HAP-1 (cell line): ENCODE results near the gene SLC4A2.
"Not testable (repeated sequence)": the region's sequence is repeated elsewhere in the genome, so short reads cannot be mapped to it uniquely, and the experiment has no call there.

Source experiments
- DNase-seq, 2 experiments: peaks; one replicate each; pipeline ENCODE4 v3.0.0-alpha.2; 2016 to 2020; ENCODE audit warnings: low spot score in 2 of 2
- H3K27me3 ChIP-seq: fragments of 250-450 bp; sonication (Bioruptor Pico); 2 replicates; pipeline ENCODE4 v1.5.1; 2020; ENCODE audit warnings: low read depth, mild to moderate bottlenecking, moderate library complexity
- H3K36me3 ChIP-seq: fragments of 250-450 bp; sonication (Bioruptor Pico); replicated peaks from 2 replicates; pipeline ENCODE4 v1.5.1; 2020; ENCODE audit warnings: mild to moderate bottlenecking
- H3K4me1 ChIP-seq: fragments of 250-450 bp; sonication (Bioruptor Pico); 2 replicates; pipeline ENCODE4 v1.5.1; 2020; ENCODE audit warnings: mild to moderate bottlenecking
- H3K4me3 ChIP-seq: fragments of 250-450 bp; sonication (Bioruptor Pico); 2 replicates; pipeline ENCODE4 v1.5.1; 2020; ENCODE audit warnings: mild to moderate bottlenecking, moderate library complexity
- H3K9me3 ChIP-seq: fragments of 250-450 bp; sonication (Bioruptor Pico); 2 replicates; pipeline ENCODE4 v1.5.1; 2020; ENCODE audit warnings: mild to moderate bottlenecking, moderate library complexity
- in situ Hi-C: fragments of 300-500 bp; cut with MboI; formaldehyde crosslinking; loops from 3 replicates; pipeline ENCODE4 v1.14.3; 2020; ENCODE audit warnings: low sequenced_read_pairs, inconsistent platforms, mixed read lengths

SLC4A2 gene

GRCh38 chr7:151059367-151060112 is at the start of gene SLC4A2:
TSS of gene SLC4A2 (plus strand) at chr7:151059589. CDS start at chr7:151061988, 2,399 bp downstream.
- in situ Hi-C loops, result no loop called here
- peak; percentile 45 to 86 for DNase-seq
- peak within 1 kb of the TSS; percentile 88 for H3K4me3 ChIP-seq
- peaks cover 19% of the 10 kb centered on the region for H3K36me3 ChIP-seq
- peaks cover 23% of the 10 kb centered on the region for H3K4me1 ChIP-seq
- no peaks in the 10 kb centered on the region for H3K27me3 ChIP-seq
- H3K9me3 ChIP-seq, result no peaks in the 10 kb centered on the region

GRCh38 chr7:151010037-151010306 is 49.4 kb upstream of the SLC4A2 start:
- no peak for DNase-seq
- in situ Hi-C loops, result no loop called here
- Histone ChIP-seq H3K27me3 (no peaks in the 10 kb centered on the region), H3K36me3 (no peaks in the 10 kb centered on the region), H3K9me3 (no peaks in the 10 kb centered on the region), H3K4me1 (no peaks in the 10 kb centered on the region), H3K4me3 (no peak overlapping the region)

GRCh38 chr7:151010307-151011096 is 48.9 kb upstream of the SLC4A2 start:
- H3K36me3 ChIP-seq, result no peaks in the 10 kb centered on the region
- H3K4me1 ChIP-seq, result no peaks in the 10 kb centered on the region
- no peak for DNase-seq
- no peaks in the 10 kb centered on the region for H3K27me3 ChIP-seq
- no peaks in the 10 kb centered on the region for H3K9me3 ChIP-seq
- no peak overlapping the region for H3K4me3 ChIP-seq
- in situ Hi-C loops, result no loop called here

- Histone ChIP-seq H3K4me1 (no peaks in the 10 kb centered on the region), H3K27me3 (no peaks in the 10 kb centered on the region), H3K36me3 (no peaks in the 10 kb centered on the region), H3K9me3 (no peaks in the 10 kb centered on the region), H3K4me3 (no peak overlapping the region)
- in situ Hi-C loops, result no loop called here
- DNase-seq, result no peak
Observed at GRCh38 chr7:151011097-151011409, 48.3 kb upstream of the SLC4A2 start.

GRCh38 chr7:151011616-151012015 is 47.8 kb upstream of the SLC4A2 start:
- H3K4me1 ChIP-seq, in situ Hi-C loops, H3K27me3 ChIP-seq: not testable (repeated sequence)

GRCh38 chr7:151012031-151012692 is 47.2 kb upstream of the SLC4A2 start:
- in situ Hi-C loops, result no loop called here

More at GRCh38 chr7:151011616-151012015, 47.8 kb upstream of the SLC4A2 start:
- not testable (repeated sequence) for H3K36me3 ChIP-seq, H3K9me3 ChIP-seq, DNase-seq, H3K4me3 ChIP-seq

GRCh38 chr7:151012911-151013347 is 46.5 kb upstream of the SLC4A2 start:
- no peaks in the 10 kb centered on the region for H3K27me3 ChIP-seq
- no peak overlapping the region for H3K4me3 ChIP-seq
- peak; percentile 40 to 70 for DNase-seq
- H3K9me3 ChIP-seq, result no peaks in the 10 kb centered on the region
- in situ Hi-C loops, result no loop called here
- H3K4me1 ChIP-seq, result peaks cover 2% of the 10 kb centered on the region
- no peaks in the 10 kb centered on the region for H3K36me3 ChIP-seq

More at GRCh38 chr7:151012031-151012692, 47.2 kb upstream of the SLC4A2 start:
- Histone ChIP-seq H3K4me1 (no peaks in the 10 kb centered on the region), H3K4me3 (no peak overlapping the region), H3K9me3 (no peaks in the 10 kb centered on the region), H3K27me3 (no peaks in the 10 kb centered on the region), H3K36me3 (no peaks in the 10 kb centered on the region)
- DNase-seq, result no peak

- in situ Hi-C loops, result no loop called here
Observed at GRCh38 chr7:151013356-151013732, 46.0 kb upstream of the SLC4A2 start.

GRCh38 chr7:151013733-151014497 is 45.5 kb upstream of the SLC4A2 start:
- Histone ChIP-seq H3K9me3 (no peaks in the 10 kb centered on the region), H3K4me3 (no peak overlapping the region), H3K36me3 (no peaks in the 10 kb centered on the region), H3K27me3 (no peaks in the 10 kb centered on the region), H3K4me1 (peaks cover 8% of the 10 kb centered on the region)
- in situ Hi-C loops, result no loop called here
- DNase-seq, result no peak

More at GRCh38 chr7:151013356-151013732, 46.0 kb upstream of the SLC4A2 start:
- no peaks in the 10 kb centered on the region for H3K27me3 ChIP-seq
- no peaks in the 10 kb centered on the region for H3K36me3 ChIP-seq
- peaks cover 6% of the 10 kb centered on the region for H3K4me1 ChIP-seq
- no peak overlapping the region for H3K4me3 ChIP-seq
- H3K9me3 ChIP-seq, result no peaks in the 10 kb centered on the region
- no peak for DNase-seq

- no peaks in the 10 kb centered on the region for H3K36me3 ChIP-seq
- no peak for DNase-seq
- peaks cover 8% of the 10 kb centered on the region for H3K4me1 ChIP-seq
- in situ Hi-C loops, result no loop called here
- H3K4me3 ChIP-seq, result no peak overlapping the region
- no peaks in the 10 kb centered on the region for H3K27me3 ChIP-seq
- H3K9me3 ChIP-seq, result no peaks in the 10 kb centered on the region
Observed at GRCh38 chr7:151014950-151015349, 44.4 kb upstream of the SLC4A2 start.

GRCh38 chr7:151015967-151016366 is 43.4 kb upstream of the SLC4A2 start:
- in situ Hi-C loops, result no loop called here
- no peak overlapping the region for H3K4me3 ChIP-seq
- no peak for DNase-seq
- peaks cover 13% of the 10 kb centered on the region for H3K4me1 ChIP-seq
- H3K27me3 ChIP-seq, result no peaks in the 10 kb centered on the region
- no peaks in the 10 kb centered on the region for H3K36me3 ChIP-seq
- H3K9me3 ChIP-seq, result no peaks in the 10 kb centered on the region

- in situ Hi-C loops, result no loop called here
- DNase-seq, result no peak
- peaks cover 13% of the 10 kb centered on the region for H3K4me1 ChIP-seq
- H3K36me3 ChIP-seq, result no peaks in the 10 kb centered on the region
- H3K9me3 ChIP-seq, result no peaks in the 10 kb centered on the region
- no peak overlapping the region for H3K4me3 ChIP-seq
- no peaks in the 10 kb centered on the region for H3K27me3 ChIP-seq
Observed at GRCh38 chr7:151016505-151016904, 42.9 kb upstream of the SLC4A2 start.

GRCh38 chr7:151016942-151017341 is 42.4 kb upstream of the SLC4A2 start:
- in situ Hi-C loops, result no loop called here
- no peaks in the 10 kb centered on the region for H3K9me3 ChIP-seq
- 0 out of 2 replicates have a peak overlapping the region, but pooled peaks have one; percentile 23 for H3K4me3 ChIP-seq
- H3K27me3 ChIP-seq, result no peaks in the 10 kb centered on the region
- H3K36me3 ChIP-seq, result no peaks in the 10 kb centered on the region
- peaks cover 13% of the 10 kb centered on the region for H3K4me1 ChIP-seq
- no peak for DNase-seq
